ENCODE measurements around the gene WNT4. TPM values are rescaled to one million over a fixed set of nuclear protein-coding genes. Genes with fewer than 3 reads are reported as not detected.

Gene WNT4
- total RNA-seq, 1 experiment from 2014 or later = not detected

DNA sequence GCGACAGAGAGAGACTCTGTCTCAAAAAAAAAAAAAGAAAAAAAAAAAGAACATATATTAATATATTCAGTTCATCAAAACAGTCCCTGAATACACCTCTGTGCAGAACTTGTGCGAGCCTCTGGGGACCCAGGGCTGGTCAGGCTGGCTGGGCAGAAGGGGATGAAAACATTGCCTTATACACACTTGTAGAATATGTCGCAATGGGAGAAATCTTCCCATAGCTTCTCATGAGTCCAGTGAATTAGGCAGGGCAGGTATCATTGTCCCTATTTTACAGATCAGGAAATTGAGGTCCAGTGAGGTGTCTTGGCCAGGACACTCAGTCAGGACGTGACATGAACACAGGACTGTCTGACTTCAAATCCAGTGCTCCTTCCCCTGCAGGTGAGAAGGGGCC lies 12.6 kb upstream of the WNT4 start:
- no peak for DNase-seq
- no peak overlapping the region for H2AFZ ChIP-seq (ENCODE audit: low read length)
- H3K9ac ChIP-seq (ENCODE audit: low read length) = no peak overlapping the region
- H3K9me3 ChIP-seq (ENCODE audit: low read length) = no peaks in the 10 kb centered on the region
- H4K20me1 ChIP-seq (ENCODE audit: insufficient read depth, low read depth, low read length) = no peaks in the 10 kb centered on the region
- H3K79me2 ChIP-seq (ENCODE audit: low read length) = no peaks in the 10 kb centered on the region
- H3K4me2 ChIP-seq (ENCODE audit: low read depth, low read length, poor library complexity, severe bottlenecking) = no peak overlapping the region
- no peak overlapping the region for H3K4me3 ChIP-seq (ENCODE audit: low read length)
- no peak overlapping the region for H3K27ac ChIP-seq (ENCODE audit: low read length)
- no peaks in the 10 kb centered on the region for H3K9me2 ChIP-seq (replicated peaks; ENCODE audit: insufficient read depth, low read length)
- no peaks in the 10 kb centered on the region for H3K4me1 ChIP-seq (ENCODE audit: low read length)
- no peaks in the 10 kb centered on the region for H3K36me3 ChIP-seq (ENCODE audit: insufficient read depth, low read length)
- no peaks in the 10 kb centered on the region for H3K27me3 ChIP-seq (ENCODE audit: low read length)

DNA sequence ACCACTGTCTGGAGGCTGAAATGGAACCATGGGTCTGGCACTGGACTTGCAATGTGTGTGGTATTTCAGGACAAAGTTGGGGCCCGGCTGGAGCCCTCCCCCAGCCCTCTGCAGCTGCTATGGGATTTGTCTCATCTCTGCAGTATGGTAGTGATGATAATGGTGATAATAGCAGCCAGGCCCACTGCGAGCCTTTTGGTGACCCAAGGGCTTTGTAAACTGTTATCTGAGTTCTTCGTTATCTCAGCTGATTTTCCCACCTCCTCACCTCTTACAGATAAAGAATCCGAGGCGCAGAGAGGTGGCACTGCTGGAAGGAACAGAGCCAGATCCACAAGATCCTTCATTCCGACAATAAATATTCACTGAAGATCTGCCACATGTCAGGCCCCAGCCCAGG lies 11.7 kb upstream of the WNT4 start:
- Histone ChIP-seq H3K9me2 (replicated peaks; ENCODE audit: insufficient read depth, low read length) (no peaks in the 10 kb centered on the region), H3K4me3 (ENCODE audit: low read length) (no peak overlapping the region), H3K9me3 (ENCODE audit: low read length) (no peaks in the 10 kb centered on the region), H3K79me2 (ENCODE audit: low read length) (no peaks in the 10 kb centered on the region), H3K4me2 (ENCODE audit: low read depth, low read length, poor library complexity, severe bottlenecking) (no peak overlapping the region), H3K9ac (ENCODE audit: low read length) (no peak overlapping the region), H3K36me3 (ENCODE audit: insufficient read depth, low read length) (no peaks in the 10 kb centered on the region), H3K27ac (ENCODE audit: low read length) (no peak overlapping the region), H3K27me3 (ENCODE audit: low read length) (no peaks in the 10 kb centered on the region), H4K20me1 (ENCODE audit: insufficient read depth, low read depth, low read length) (no peaks in the 10 kb centered on the region), H3K4me1 (ENCODE audit: low read length) (no peaks in the 10 kb centered on the region), H2AFZ (ENCODE audit: low read length) (no peak overlapping the region)
- no peak for DNase-seq

- Histone ChIP-seq H3K9me3 (ENCODE audit: low read length) (no peaks in the 10 kb centered on the region), H3K4me1 (ENCODE audit: low read length) (no peaks in the 10 kb centered on the region), H3K36me3 (ENCODE audit: insufficient read depth, low read length) (no peaks in the 10 kb centered on the region), H3K9ac (ENCODE audit: low read length) (no peak overlapping the region), H3K27me3 (ENCODE audit: low read length) (no peaks in the 10 kb centered on the region), H3K4me2 (ENCODE audit: low read depth, low read length, poor library complexity, severe bottlenecking) (no peak overlapping the region), H2AFZ (ENCODE audit: low read length) (no peak overlapping the region), H4K20me1 (ENCODE audit: insufficient read depth, low read depth, low read length) (0 out of 2 replicates have a peak, but pooled peaks cover 4% of the 10 kb centered on the region), H3K9me2 (replicated peaks; ENCODE audit: insufficient read depth, low read length) (no peaks in the 10 kb centered on the region), H3K79me2 (ENCODE audit: low read length) (no peaks in the 10 kb centered on the region), H3K4me3 (ENCODE audit: low read length) (no peak overlapping the region), H3K27ac (ENCODE audit: low read length) (no peak overlapping the region)
- DNase-seq = no peak
These were observed 11.0 kb upstream of the WNT4 start for GRCh38 chr1:22153660-22154437.

DNA sequence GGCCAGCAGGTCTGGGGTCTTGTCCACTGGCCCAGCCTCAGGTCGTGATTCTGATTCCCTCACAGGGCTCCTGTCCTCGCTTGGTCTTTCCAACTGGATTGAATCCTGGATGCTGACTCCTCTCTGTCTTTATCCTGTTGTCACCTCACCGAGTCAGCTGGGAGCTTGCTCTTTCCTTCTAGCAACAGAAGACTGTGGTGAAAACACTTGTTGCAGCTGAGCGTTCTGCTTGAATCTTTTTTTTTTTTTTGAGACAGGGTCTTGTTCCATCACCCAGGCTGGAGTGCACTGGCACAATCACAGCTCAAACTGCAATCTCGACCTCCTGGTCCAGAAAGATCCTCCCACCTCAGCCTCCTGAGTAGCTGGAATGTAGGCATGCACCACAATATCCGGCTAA lies 8.0 kb upstream of the WNT4 start:
- no peak overlapping the region for H3K9ac ChIP-seq (ENCODE audit: low read length)
- H3K9me3 ChIP-seq (ENCODE audit: low read length) = no peaks in the 10 kb centered on the region
- H3K4me2 ChIP-seq (ENCODE audit: low read depth, low read length, poor library complexity, severe bottlenecking) = no peak overlapping the region
- H2AFZ ChIP-seq (ENCODE audit: low read length) = no peak overlapping the region
- H3K79me2 ChIP-seq (ENCODE audit: low read length) = no peaks in the 10 kb centered on the region
- H3K27me3 ChIP-seq (ENCODE audit: low read length) = no peaks in the 10 kb centered on the region
- no peaks in the 10 kb centered on the region for H3K4me1 ChIP-seq (ENCODE audit: low read length)
- H3K9me2 ChIP-seq (replicated peaks; ENCODE audit: insufficient read depth, low read length) = no peaks in the 10 kb centered on the region
- no peak for DNase-seq
- H4K20me1 ChIP-seq (ENCODE audit: insufficient read depth, low read depth, low read length) = 0 out of 2 replicates have a peak, but pooled peaks cover 4% of the 10 kb centered on the region
- no peak overlapping the region for H3K4me3 ChIP-seq (ENCODE audit: low read length)
- no peak overlapping the region for H3K27ac ChIP-seq (ENCODE audit: low read length)
- H3K36me3 ChIP-seq (ENCODE audit: insufficient read depth, low read length) = no peaks in the 10 kb centered on the region

DNA sequence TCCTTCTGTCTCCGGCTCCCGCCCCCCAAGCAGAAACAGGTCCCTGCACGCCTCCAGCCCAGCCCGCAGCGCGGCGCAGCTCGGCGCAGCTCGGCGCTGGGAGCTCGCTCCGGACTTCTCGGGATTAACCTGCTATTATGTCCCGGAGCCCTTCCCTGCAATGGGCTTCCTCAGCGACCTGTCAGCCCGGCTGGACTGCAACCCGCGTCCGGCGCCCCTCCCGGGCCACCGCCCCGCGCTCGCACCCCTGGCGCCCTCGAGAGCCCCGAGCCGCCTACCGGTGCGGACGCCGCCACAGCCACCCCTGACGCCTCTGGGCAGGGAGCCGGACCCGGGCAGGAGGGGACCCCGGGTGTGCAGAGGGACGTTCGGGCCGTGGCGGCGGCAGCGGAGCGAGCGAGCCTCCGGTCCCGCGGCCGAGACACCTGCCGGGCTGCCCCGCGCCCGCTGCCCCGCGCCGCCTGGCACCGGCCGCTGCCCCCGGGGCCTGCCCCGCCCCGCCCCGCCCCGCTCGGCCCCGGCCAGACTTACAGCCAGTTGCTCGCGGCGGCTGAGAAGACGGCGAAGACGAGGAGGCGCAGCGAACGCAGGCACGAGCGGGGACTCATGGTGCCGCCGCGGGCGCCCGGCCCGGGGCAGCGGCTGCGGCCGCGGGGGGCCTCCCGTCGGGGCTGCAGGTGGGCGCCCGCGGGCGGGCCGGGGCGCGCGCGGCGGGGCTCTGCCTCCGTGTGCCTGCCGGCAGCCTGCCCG lies 407 bp downstream of the WNT4 start:
- Histone ChIP-seq H3K4me3 (ENCODE audit: low read length) (no peak overlapping the region), H4K20me1 (ENCODE audit: insufficient read depth, low read depth, low read length) (no peaks in the 10 kb centered on the region; the same call in 1 of the 2 replicates), H3K9me3 (ENCODE audit: low read length) (no peaks in the 10 kb centered on the region), H3K27me3 (ENCODE audit: low read length) (no peaks in the 10 kb centered on the region), H3K36me3 (ENCODE audit: insufficient read depth, low read length) (no peaks in the 10 kb centered on the region), H3K4me2 (ENCODE audit: low read depth, low read length, poor library complexity, severe bottlenecking) (no peak overlapping the region), H3K27ac (ENCODE audit: low read length) (no peak overlapping the region), H3K4me1 (ENCODE audit: low read length) (no peaks in the 10 kb centered on the region), H3K9me2 (replicated peaks; ENCODE audit: insufficient read depth, low read length) (no peaks in the 10 kb centered on the region), H2AFZ (ENCODE audit: low read length) (no peak overlapping the region), H3K79me2 (ENCODE audit: low read length) (no peaks in the 10 kb centered on the region), H3K9ac (ENCODE audit: low read length) (no peak overlapping the region)
- no peak for DNase-seq

DNA sequence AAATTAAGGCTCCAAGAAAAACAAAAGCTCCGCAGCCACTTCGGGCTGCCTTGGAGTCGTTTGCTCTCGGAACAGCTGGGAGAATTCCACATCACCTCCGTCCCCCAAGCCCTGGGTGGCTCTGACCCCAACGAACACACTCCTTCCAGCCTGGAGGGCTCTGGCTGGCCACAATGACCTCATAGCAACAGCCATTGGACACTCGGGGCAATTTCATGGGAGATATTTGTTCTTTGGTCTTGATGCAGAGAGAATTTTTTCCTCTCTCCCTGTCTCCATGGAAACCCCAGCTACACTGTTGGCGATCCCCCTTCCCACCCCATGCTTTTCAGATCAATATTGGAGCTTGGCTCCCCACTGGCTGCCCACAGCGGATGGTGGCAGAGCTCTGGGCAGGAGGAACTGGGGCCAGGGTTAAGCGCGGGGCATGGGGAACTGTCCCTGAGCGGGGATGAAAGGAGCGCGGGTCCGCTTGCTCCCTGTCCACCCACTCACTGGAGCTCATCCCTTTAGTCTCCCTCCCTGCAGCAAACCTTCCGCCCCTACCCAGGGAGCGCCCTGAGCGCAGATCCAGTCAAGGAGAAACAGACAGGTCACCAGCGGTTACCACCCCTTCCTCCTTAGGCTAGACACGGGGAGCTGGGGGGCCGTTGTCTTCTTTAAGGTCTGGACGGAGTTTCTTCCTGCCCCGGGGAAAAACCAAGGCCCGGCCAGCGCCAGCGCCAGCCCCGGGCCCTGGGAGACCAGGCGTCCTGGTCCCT lies 1.2 kb downstream of the WNT4 start:
- H3K9me3 ChIP-seq (ENCODE audit: low read length) = no peaks in the 10 kb centered on the region
- H2AFZ ChIP-seq (ENCODE audit: low read length) = no peak overlapping the region
- no peak overlapping the region for H3K4me2 ChIP-seq (ENCODE audit: low read depth, low read length, poor library complexity, severe bottlenecking)
- no peaks in the 10 kb centered on the region for H3K36me3 ChIP-seq (ENCODE audit: insufficient read depth, low read length)
- H3K79me2 ChIP-seq (ENCODE audit: low read length) = no peaks in the 10 kb centered on the region
- no peak overlapping the region for H3K9ac ChIP-seq (ENCODE audit: low read length)
- no peaks in the 10 kb centered on the region for H3K4me1 ChIP-seq (ENCODE audit: low read length)
- H3K27ac ChIP-seq (ENCODE audit: low read length) = no peak overlapping the region
- H3K4me3 ChIP-seq (ENCODE audit: low read length) = no peak overlapping the region
- no peaks in the 10 kb centered on the region for H3K27me3 ChIP-seq (ENCODE audit: low read length)
- no peaks in the 10 kb centered on the region for H3K9me2 ChIP-seq (replicated peaks; ENCODE audit: insufficient read depth, low read length)
- no peaks in the 10 kb centered on the region; the same call in 1 of the 2 replicates for H4K20me1 ChIP-seq (ENCODE audit: insufficient read depth, low read depth, low read length)
- no peak for DNase-seq

- H3K4me2 ChIP-seq (ENCODE audit: low read depth, low read length, poor library complexity, severe bottlenecking) = no peak overlapping the region
These were observed 2.2 kb downstream of the WNT4 start for GRCh38 chr1:22140694-22141093.

DNA sequence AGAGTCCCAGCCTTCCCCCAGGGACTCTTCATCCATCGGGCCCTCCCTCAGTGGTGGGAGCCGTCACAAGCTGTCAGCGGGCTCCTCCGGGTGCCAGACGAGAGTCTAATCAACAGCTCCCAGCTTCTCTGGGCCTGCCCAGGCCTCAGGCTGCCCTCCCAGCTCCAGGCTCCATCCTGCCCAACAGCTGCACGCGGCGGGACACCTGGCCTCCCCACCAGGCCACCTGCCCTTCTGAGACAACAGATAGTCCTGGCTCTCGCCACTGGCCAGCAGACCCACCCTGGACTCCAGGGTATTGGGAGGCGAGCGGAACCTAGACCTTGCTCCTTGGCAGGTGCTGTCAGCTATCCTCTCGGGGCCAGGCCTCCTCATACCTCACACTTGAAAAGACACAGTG lies 3.1 kb downstream of the WNT4 start:
- Histone ChIP-seq H3K27ac (ENCODE audit: low read length) (no peak overlapping the region), H3K4me1 (ENCODE audit: low read length) (no peaks in the 10 kb centered on the region), H2AFZ (ENCODE audit: low read length) (no peak overlapping the region), H4K20me1 (ENCODE audit: insufficient read depth, low read depth, low read length) (no peaks in the 10 kb centered on the region; the same call in 1 of the 2 replicates), H3K4me2 (ENCODE audit: low read depth, low read length, poor library complexity, severe bottlenecking) (no peak overlapping the region), H3K9ac (ENCODE audit: low read length) (no peak overlapping the region), H3K4me3 (ENCODE audit: low read length) (no peak overlapping the region), H3K36me3 (ENCODE audit: insufficient read depth, low read length) (no peaks in the 10 kb centered on the region), H3K79me2 (ENCODE audit: low read length) (no peaks in the 10 kb centered on the region), H3K27me3 (ENCODE audit: low read length) (no peaks in the 10 kb centered on the region), H3K9me3 (ENCODE audit: low read length) (no peaks in the 10 kb centered on the region), H3K9me2 (replicated peaks; ENCODE audit: insufficient read depth, low read length) (no peaks in the 10 kb centered on the region)
- DNase-seq = no peak

More at GRCh38 chr1:22140694-22141093, 2.2 kb downstream of the WNT4 start:
- Histone ChIP-seq H3K4me1 (ENCODE audit: low read length) (no peaks in the 10 kb centered on the region), H3K9ac (ENCODE audit: low read length) (no peak overlapping the region), H3K79me2 (ENCODE audit: low read length) (no peaks in the 10 kb centered on the region), H4K20me1 (ENCODE audit: insufficient read depth, low read depth, low read length) (no peaks in the 10 kb centered on the region; the same call in 1 of the 2 replicates), H3K4me3 (ENCODE audit: low read length) (no peak overlapping the region), H2AFZ (ENCODE audit: low read length) (no peak overlapping the region), H3K9me3 (ENCODE audit: low read length) (no peaks in the 10 kb centered on the region), H3K27me3 (ENCODE audit: low read length) (no peaks in the 10 kb centered on the region), H3K36me3 (ENCODE audit: insufficient read depth, low read length) (no peaks in the 10 kb centered on the region), H3K27ac (ENCODE audit: low read length) (no peak overlapping the region), H3K9me2 (replicated peaks; ENCODE audit: insufficient read depth, low read length) (no peaks in the 10 kb centered on the region)
- no peak for DNase-seq
